ENCODE measurements around the gene PCDH15. TPM values are rescaled to one million over a fixed set of nuclear protein-coding genes. Genes with fewer than 3 reads are reported as not detected.

The PCDH15 gene
- total RNA-seq, 3 donors from 2014 or later (not counting 1 experiment from before 2014, with no cell fraction given), result not detected

DNA sequence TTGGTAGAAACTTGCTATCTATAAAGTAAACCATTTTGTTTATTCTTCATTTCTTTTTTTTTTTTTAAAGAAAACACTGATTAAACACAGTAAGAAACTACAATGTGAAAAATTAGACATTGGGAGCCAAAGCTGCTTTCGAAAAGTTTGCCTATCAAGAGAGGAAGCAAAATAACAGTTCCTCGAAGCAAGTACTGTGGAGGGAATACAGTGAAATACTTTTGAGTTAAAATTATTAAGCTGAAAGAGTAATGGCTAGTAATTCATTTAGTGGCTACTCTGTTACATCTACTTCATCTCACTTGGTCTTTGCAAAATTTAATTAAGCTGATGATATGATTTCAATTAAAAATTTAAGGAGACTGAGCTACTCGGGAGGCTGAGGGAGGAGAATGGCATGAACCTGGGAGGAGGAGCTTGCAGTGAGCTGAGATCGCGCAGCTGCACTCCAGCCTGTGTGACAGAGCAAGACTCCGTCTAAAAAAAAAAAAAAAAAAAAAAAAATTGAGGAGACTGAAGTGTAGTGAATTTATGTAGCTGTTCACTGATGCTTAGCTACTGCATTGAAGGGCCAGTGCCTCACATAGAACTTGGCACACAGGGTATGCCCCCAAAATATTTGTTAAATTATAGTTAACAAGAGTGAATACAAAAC, 1046.3 kb downstream of the PCDH15 start:
- no peaks in the 10 kb centered on the region for H3K27me3 ChIP-seq (ENCODE audit: control insufficient read depth, insufficient read depth, low read length)
- no peak overlapping the region for H3K27ac ChIP-seq (ENCODE audit: low read length)
- 72% methylated on average over 6 of the region's 6 CpGs for WGBS (ENCODE audit: insufficient coverage)
- intact Hi-C loops (cut with micrococcal nuclease), result no loop called here
- no peaks in the 10 kb centered on the region for H3K4me1 ChIP-seq (ENCODE audit: control insufficient read depth, insufficient read depth, low read length)
- TF ChIP-seq, protein P1, sequence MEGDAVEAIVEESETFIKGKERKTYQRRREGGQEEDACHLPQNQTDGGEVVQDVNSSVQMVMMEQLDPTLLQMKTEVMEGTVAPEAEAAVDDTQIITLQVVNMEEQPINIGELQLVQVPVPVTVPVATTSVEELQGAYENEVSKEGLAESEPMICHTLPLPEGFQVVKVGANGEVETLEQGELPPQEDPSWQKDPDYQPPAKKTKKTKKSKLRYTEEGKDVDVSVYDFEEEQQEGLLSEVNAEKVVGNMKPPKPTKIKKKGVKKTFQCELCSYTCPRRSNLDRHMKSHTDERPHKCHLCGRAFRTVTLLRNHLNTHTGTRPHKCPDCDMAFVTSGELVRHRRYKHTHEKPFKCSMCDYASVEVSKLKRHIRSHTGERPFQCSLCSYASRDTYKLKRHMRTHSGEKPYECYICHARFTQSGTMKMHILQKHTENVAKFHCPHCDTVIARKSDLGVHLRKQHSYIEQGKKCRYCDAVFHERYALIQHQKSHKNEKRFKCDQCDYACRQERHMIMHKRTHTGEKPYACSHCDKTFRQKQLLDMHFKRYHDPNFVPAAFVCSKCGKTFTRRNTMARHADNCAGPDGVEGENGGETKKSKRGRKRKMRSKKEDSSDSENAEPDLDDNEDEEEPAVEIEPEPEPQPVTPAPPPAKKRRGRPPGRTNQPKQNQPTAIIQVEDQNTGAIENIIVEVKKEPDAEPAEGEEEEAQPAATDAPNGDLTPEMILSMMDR (IDR thresholded peaks at IDR 0.05), result no peak
- no peak overlapping the region for H3K4me3 ChIP-seq (ENCODE audit: low read length)
- no peak for DNase-seq
- H3K9me3 Mint-ChIP-seq, result peaks cover 4 to 14% of the 10 kb centered on the region in 2 donors
- no peak overlapping the region for H3K27ac Mint-ChIP-seq
- ATAC-seq, result no peak
- H3K4me3 Mint-ChIP-seq, result no peak overlapping the region
- H3K27me3 Mint-ChIP-seq (ENCODE audit: low read depth in 2 of 2), result no peaks in the 10 kb centered on the region
- no peaks in the 10 kb centered on the region for H3K9me3 ChIP-seq (ENCODE audit: control insufficient read depth, insufficient read depth, low read length)
- no peaks in the 10 kb centered on the region for H3K36me3 ChIP-seq (ENCODE audit: control insufficient read depth, insufficient read depth, low read length)
- no peaks in the 10 kb centered on the region for H3K36me3 Mint-ChIP-seq
- H3K4me1 Mint-ChIP-seq, result no peaks in the 10 kb centered on the region

All from natural killer cell (primary cell).